SK-MEL-5 (cell line): ENCODE results near the gene NUMA1. TPM values are rescaled to one million over a fixed set of nuclear protein-coding genes. Genes with fewer than 3 reads are reported as not detected.
A peak's percentile ranks its signal among the peaks of the same experiment; 100 is the strongest.

ENCODE experiments used
- DNase-seq: peaks from one replicate; pipeline ENCODE4 v3.0.0-alpha.2; 2016; ENCODE audit warnings: low read depth, low spot score
- in situ Hi-C: cut with HindIII; loops from 2 replicates; pipeline ENCODE4 v1.10.0; 2016; ENCODE audit warnings: low sequenced_read_pairs, high pct_unique_total_duplicates, low pct_unique_long_range_greater_than_20kb
- total RNA-seq: library from RNA; depleted of rRNA; stranded (reverse); fragments of >200 nt; shearing (Covaris generic); gene quantifications from 2 replicates; pipeline ENCODE4 v1.2.3, GENCODE V29; 2014

Gene NUMA1
- total RNA-seq, 1 experiment from 2014 or later = 118 TPM

DNA sequence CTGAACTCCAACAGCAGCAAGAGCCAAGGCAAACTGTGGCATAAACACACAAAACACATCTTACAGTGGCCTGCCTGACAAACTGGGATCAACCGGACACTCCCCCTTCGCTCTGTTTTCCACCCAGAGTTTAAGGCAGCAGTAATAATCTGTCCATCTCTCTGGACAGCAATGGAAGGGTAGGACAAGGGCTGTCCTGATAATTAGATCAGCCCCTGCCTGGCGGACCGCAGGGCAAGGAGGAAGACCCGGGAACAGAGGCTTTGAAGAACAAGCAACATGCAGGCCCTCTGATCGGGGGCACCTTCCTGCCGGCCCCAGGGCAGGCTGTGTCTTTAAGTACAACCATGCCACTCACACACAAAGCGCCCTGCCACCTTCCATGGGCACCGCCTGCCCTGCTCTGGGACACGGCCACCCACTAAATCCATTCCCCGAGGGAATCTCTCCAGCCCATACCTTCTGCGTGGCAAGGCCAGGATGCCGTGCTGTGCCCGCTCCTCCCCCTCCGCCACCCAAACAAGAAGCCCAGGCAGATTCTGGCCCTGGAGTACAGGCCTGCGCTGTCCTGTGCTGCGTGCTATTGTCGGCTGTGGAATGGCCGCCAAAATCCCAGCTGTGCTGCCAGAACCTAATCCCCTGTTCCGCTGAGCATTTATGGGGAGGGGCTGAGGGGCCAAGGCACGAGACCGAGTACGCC is 38.8 kb downstream of the NUMA1 start:
- DNase-seq = peak; percentile 87
- in situ Hi-C loops = no loop called here

DNA sequence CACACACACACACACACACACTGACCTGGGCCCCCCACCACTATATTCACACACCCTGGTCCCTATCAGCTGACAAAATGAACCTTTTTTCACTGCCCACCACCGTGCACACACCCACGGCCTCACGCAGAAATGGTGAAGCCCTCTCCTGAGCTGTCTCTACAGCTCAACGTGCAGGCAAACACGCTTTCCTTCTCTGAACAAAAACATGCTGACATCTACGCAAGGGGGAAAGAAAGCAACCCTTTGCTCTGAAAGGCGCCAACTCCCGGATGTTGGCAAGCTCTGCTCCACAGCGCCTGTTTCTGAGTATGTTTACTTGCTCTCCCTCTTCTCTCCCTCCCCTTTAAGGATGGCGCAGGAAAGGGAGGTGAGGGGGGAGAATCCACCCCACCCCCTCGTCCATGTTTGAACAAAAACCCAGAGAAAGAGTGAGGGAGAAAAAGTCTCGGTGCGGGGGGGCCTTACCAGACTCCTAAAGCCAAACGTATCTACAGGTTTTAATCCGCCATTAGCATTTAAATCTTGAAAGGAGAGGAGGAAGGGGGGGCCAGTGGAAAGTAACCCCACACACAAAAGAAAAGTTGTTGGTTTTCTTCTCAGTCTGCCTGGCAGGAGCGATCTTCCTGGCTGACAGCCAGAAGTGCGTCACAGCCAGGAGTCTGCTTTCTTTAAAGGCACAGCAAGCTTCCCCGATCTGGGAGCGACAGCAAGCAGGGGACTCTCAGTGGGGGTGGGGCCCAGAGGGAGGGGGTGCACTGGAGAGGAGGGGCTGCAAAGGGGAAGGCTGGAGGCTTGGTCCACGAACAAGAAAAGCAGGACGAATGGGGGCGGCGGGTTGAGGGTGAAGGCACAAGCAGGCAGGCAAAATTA is 39.6 kb downstream of the NUMA1 start:
- in situ Hi-C loops = no loop called here
- DNase-seq = peak; percentile 98

DNA sequence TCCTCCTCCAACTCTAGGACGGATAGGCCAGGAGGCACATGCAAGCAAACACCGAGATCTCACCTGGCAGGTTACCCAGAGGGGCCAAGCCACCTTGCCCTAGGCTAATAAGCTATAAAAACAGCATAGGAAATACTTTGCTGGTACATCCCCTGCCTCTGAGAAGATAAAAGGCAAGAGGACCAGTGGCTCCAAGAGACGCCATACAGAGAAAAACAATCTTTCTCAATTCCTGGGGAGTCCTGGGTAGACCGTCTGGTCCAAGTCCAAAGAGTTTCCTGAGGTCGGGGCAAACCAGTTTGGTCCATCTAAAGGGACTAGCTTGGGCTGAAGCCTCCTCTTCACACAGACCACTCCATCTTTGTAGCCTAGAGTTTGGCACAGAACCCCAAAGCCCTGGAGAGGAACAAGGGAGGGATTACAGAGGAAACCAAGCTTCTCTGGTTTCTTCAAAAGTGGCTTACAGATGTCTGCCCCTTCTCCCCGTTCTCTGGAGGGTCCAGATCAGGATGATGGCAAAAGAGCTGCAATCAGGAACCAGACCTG is 40.4 kb downstream of the NUMA1 start:
- in situ Hi-C loops = no loop called here
- no peak for DNase-seq

DNA sequence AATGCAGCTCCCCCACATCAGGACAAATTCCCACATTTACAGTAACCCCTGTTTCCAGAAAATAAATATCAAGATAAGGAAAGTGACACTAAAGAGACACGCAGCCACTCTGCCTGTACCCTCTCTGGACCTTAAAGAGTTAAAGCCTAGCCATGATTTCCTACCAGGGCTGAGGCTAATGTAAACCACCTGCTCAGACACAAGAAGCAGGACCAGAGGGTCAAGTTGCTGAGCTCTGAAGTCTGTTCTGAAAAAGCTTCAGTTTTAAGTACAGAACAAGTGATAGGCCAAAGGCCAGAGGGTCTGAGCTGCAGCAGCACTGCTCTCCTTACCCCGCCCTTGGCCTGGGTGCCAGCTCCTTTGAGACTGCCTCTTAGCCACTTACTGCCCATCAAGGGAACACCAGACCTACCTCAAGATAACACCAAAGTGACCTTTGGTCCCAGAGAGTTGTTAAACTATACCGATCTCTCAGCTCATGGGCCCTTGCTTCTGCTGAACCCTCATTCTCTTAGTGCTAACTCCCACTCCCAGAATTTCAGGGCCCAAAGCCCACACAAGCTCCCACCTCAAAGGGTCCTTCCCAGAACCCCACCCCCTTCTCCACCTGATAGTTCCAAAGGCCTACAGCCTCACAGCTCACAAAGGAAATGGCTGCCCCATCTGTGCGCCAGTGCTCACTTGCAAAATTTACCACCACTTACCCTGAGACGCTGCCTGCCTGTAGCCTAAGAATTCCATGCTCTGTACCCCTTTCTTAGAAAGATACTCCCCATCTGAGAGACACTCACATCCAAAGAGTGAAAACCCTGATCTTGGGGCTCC is 41.1 kb downstream of the NUMA1 start:
- no peak for DNase-seq
- in situ Hi-C loops = no loop called here

DNA sequence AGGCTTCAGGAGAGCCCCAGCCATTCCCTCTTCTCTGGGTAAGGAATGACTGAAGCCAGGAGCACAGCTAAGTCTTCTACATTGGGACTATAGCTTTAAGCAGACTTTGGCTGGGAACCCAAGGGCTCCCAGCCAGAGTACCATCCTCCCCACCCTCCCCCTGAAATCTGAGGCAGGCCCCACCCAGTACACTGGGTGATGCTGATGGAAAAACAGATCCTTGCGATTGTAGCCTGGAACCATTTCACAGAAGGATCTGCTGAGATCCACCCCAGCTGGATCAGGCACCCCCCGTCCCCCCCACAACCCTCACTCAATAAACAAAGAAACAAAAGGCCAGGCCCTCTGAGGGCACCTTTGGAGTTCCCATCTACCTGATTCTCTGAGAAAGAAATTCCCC is 41.9 kb downstream of the NUMA1 start:
- in situ Hi-C loops = no loop called here
- DNase-seq = no peak

DNA sequence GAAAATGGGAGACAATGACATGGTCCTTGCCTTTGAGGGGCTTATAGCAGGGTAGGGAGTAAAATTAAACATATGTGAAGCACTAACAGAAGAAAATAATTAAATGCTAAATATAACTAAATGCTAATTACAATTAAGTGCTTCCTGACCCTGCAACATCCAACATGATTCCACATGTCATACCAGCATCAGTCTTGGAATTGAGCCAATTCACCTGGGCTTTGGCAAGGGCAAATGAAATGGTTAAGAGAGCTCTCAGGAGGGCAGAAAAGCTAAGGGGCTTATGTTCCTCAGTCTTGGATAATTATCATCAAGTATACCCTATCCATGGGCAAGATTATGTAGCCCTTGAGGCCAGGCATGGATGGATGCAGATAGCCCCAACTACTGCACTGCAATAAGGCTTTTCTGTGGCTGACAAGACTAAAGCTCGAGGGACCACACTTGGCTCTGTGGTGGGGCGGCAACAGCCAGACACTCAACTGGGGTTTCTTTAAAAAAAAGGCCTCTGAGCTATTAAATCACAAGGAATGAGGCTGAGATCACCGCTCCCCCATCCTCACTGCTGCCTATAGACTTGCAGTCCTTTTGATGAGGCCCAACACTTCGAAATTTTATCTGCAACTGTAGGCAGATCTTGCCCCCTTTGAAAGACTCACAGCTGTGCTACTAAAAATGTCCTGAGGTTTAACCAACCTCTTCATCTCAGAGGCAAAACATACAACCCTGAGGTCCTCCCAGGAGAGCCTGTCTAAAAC is 42.6 kb downstream of the NUMA1 start:
- no peak for DNase-seq
- in situ Hi-C loops = no loop called here

DNA sequence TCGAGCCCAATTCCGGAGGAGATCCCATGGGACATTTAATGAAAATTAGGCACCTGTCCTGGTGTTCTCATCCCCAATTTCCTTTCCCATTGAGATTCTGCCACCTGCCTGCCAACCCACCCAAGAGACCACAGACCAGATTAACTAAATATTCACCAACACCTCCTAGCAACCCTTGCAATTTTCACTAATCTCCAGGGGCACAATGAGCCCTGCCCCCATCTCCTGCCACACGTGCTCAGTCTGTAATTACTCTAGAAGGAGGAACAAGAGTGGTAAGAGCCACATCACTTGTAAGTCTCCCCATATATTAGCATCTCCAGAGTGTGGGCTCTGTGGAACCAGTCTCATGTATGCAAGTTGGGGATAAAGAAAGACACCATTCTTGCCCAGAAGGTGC is 43.7 kb downstream of the NUMA1 start:
- in situ Hi-C loops = no loop called here
- no peak for DNase-seq

DNA sequence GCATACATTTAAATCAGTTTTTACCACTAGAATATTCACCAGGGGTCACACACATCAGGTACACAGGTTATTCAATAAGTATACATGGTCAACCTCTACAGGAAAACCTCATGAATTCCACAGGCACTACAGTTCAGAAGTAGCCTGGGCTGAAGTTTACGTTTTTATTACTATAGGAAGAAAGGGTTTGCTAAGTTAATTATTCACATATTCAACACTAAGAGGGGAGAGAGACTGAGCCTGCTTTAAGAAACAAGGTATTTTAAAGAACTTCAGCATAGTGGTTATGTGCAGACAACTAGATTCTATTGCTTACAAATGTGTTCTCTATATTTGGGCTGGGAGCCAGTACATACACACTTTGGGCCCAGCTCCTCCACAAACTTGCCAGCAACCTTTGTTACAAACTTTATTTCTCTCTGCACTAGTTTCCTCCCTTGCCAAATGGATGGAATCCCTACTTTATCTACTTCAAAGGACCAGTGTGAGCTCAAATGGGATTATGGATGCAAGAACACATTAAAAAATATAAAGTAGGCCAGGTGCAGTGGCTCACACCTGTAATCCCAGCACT is 49.8 kb downstream of the NUMA1 start:
- no peak for DNase-seq
- in situ Hi-C loops = no loop called here

DNA sequence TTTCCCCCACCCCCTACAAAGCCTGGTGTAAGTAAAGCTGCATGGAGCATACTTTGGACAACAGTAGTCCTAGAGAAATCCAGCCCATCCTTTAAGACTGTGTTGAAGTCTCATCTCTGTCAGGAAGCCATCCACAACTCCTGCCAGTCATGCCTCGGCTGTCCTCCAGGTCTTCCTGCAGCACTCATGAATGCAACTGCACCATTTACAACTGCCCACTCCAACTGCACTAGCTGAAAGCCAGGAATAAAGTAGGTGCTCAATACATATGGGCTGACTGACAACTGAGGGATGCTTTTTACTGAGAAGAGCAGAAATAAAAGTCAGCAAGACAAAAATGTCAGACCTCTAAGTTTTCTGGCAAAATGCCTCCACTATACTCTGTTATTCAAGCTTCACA is 54.3 kb downstream of the NUMA1 start:
- in situ Hi-C loops = loop anchor here (5.0 to 10.0 kb wide), 2 partner anchors 71 to 76 kb away; partner anchors contain the start of gene LAMTOR1
- no peak for DNase-seq

DNA sequence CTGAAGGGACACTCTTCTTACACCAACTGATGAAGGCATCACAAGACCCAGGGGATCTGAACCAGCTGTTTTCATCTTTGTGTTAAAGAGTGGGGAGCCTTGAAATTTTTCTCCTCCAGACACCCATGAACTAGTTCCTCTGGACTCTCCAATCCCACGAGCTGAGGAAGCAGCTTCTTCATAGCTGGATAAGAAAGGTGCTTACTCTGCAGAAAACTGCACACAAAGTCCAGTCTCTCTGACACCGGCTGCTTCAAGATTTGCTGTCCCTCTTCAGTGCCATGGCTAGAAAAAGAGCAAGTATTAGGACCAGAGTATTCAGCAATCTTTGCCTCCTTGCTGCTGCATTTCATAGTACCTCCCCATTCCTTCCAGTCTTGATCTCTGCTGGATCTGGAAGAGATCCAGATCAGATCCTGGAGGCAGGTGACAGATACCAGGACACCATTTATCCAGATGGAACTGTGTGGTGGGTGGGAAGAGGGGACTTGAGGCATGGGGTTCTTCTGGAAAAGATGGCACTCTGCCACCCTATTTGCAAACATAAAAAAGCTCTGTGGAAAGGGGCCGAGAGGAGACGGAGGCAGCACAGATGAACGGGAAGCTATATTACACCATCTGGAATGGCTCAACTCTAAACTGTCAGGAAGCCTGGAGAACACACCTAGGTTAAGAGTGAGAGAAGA is 56.1 kb downstream of the NUMA1 start:
- in situ Hi-C loops = loop anchor here (10.0 kb wide), 1 partner anchor 69 kb away; no protein-coding TSS in a partner anchor
- no peak for DNase-seq

DNA sequence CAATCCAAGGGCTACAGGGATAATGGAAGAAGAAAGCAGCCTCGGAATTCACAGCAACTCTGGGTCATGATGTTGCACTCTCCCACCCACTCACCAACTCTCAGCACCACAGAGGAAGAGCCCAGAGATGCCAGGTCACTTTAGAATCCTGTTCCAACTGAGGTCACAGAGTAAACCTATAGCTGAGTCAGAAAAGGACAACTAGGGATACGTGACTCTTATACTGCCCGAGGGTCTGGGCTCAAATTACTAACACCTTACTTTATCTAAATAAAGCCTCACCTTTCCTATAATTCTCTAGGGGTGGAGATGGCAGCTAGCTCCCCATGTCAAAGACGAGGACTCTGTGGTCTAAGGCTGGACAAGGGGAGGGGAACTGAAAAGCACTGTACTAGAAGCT is 57.0 kb downstream of the NUMA1 start:
- in situ Hi-C loops = loop anchor here (10.0 kb wide), 1 partner anchor 69 kb away; no protein-coding TSS in a partner anchor
- no peak for DNase-seq

DNA sequence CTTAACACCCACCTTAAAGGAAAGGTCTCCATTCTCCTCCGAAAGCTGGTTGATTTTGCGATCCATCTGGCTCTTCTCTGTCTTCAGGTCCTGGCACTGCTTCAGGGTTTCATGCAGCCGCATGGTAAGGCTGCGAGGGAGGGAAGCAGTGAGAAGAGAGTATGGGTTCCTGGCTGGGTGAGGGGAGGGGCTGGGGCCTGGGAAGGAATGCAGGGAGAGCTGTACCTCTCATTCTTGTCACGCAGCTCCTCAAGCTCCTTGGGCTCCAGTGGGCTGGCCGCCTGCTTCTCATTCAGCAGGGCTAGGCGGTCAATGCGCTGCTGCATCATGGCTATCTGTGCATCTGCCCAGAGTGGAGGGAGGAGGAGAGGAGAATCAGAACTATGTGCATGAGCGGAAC is 62.2 kb downstream of the NUMA1 start:
- no peak for DNase-seq
- in situ Hi-C loops = no loop called here

DNA sequence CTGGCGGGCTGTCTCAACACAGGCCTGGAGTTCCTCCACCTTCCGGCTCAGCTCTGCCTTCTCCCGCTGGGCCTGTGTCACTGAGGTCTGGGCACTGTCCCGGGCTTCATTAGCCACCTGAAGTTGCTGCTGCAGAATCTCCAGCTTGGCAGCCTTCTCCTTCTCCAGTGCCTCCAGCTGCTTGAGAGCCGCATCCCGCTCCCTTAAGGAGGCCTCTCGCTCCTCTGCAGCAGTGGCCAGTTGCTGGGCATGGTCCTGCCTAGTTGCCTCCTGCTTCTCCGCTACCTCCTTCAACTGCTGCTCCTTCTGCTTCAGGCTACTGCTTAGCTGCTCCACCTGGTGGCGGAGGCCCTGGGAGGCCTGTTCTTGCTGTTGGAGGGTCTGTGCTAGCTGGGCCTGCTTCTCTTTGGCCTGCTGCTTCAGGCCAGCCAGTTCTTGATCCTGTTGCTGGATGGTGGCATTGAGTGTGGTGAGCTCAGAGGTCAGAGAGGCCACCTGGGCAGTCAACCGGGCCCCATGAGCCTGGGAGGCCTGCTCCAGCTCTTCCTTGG is 64.8 kb downstream of the NUMA1 start:
- in situ Hi-C loops = no loop called here
- DNase-seq = peak; percentile 71

DNA sequence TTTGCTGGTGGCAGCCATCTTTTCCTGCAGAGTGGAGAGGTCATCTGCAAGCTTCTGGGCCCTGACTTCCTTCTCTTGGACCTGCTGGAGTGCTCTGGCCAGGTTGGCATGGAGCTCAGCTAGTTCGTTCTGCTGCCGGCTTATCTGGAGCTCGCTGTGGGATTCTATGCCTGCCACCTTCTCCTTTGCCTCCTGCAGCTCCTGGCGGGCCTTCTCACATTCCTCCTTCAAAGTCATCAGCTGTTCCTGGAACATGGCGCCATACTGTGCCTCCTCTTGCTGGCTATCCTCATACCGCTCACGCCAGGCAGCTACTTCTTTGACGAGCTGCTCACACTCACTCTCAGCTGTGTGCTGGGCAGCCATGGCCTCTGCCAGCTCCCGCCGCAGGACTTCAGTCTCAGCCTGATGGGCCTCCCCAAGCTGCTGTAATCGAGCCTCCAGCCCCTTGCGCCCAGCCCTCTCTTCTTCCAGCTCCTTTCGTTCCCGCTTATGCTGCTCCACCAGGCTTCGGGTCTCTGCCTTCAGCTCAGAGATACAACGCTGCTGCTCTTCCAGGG is 65.5 kb downstream of the NUMA1 start:
- in situ Hi-C loops = no loop called here
- no peak for DNase-seq

DNA sequence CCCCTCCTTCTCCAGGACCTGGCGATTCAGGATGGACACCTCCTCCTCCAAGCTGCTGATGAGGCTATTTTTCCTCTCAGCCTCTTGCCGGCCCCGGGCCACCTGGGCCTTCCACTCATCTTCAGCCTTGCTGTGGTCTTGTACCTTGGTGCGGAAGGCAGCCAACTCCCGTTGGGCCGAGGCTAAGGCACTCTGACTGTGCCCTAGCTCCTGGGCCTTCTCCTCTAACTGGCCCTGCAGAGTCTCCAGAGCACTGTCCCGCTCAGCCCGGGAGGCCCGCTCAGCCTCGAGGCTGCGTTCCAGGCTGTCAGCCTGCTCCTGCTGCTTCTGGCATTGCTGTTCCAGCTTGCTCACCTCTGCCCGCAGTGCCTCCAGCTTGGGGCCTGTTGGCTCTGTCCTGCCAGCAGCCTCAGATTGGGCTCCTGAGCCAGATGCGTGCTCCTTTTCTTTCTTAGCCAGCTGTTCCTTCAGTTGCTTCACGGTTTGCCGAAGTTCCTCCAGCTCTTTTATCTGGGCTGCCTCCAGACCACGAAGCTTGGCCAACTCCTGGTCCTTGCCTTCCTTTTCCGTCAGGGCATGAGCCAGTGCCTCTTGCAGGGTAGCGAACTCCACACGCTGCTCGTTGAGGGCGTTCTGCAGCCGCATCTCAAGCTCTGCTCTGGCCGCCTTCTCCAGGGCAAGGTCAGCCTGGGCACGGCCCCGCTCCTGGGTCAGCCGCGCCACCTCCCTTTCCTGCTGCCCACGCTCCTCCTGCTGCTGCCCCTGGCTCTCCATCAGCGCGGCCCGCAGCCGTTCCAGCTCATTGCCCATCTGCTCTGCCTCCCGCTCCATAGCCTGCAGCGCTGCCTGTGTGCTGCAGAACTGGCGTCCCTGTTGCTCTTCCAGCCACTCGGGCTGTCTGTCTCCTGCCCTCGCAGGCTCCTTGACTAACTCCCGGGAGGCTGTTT is 66.3 kb downstream of the NUMA1 start:
- no peak for DNase-seq
- in situ Hi-C loops = no loop called here
